ENCODE results near the gene CDHR3.

CDHR3 gene

GRCh38 chr7:106010331-106010730, 47.3 kb downstream of the CDHR3 start:
- H3K4me3 ChIP-seq (ENCODE audit: low read depth, low read length) = no peak overlapping the region
- in situ Hi-C loops (cut with HindIII; ENCODE audit: low sequenced_read_pairs) = loop anchor here (25.0 kb wide), 1 partner anchor 248 kb away; no protein-coding TSS in a partner anchor
- no peak for DNase-seq (ENCODE audit: low read depth)
- TF ChIP-seq, protein P1, sequence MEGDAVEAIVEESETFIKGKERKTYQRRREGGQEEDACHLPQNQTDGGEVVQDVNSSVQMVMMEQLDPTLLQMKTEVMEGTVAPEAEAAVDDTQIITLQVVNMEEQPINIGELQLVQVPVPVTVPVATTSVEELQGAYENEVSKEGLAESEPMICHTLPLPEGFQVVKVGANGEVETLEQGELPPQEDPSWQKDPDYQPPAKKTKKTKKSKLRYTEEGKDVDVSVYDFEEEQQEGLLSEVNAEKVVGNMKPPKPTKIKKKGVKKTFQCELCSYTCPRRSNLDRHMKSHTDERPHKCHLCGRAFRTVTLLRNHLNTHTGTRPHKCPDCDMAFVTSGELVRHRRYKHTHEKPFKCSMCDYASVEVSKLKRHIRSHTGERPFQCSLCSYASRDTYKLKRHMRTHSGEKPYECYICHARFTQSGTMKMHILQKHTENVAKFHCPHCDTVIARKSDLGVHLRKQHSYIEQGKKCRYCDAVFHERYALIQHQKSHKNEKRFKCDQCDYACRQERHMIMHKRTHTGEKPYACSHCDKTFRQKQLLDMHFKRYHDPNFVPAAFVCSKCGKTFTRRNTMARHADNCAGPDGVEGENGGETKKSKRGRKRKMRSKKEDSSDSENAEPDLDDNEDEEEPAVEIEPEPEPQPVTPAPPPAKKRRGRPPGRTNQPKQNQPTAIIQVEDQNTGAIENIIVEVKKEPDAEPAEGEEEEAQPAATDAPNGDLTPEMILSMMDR (IDR thresholded peaks at IDR 0.05; ENCODE audit: low read depth, low read length, missing control alignments) = no peak

DNA sequence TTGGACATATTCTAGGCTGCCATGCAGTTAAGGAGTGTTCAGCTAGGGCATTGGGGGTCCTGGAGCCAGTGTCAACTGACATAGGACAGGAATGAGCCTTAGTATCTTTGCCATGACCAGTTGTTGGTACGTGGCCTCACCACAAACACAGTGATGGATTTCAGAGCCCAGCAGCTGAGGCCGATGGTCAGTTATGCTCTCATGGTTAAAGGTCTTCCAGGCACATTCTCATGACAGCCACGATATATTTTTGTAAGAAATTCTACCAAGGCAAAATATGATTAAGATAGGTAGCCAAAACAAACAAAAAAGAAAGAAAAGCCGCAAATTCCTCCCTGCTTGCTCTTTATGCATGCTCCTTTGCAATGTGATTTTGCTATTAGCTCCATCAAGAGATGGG, 47.8 kb downstream of the CDHR3 start:
- no peak overlapping the region for H3K4me3 ChIP-seq (ENCODE audit: low read depth, low read length)
- TF ChIP-seq, protein P1 (IDR thresholded peaks at IDR 0.05; ENCODE audit: low read depth, low read length, missing control alignments) = no peak
- in situ Hi-C loops (cut with HindIII; ENCODE audit: low sequenced_read_pairs) = loop anchor here (25.0 kb wide), 1 partner anchor 249 kb away; no protein-coding TSS in a partner anchor
- peak; percentile 19 for DNase-seq (ENCODE audit: low read depth)

- TF ChIP-seq, protein P1 (IDR thresholded peaks at IDR 0.05; ENCODE audit: low read depth, low read length, missing control alignments) = no peak
- no peak for DNase-seq (ENCODE audit: low read depth)
- in situ Hi-C loops (cut with HindIII; ENCODE audit: low sequenced_read_pairs) = loop anchor here (25.0 kb wide), 1 partner anchor 250 kb away; no protein-coding TSS in a partner anchor
- H3K4me3 ChIP-seq (ENCODE audit: low read depth, low read length) = no peak overlapping the region
These were observed 49.1 kb downstream of the CDHR3 start for GRCh38 chr7:106012184-106012583.

DNA sequence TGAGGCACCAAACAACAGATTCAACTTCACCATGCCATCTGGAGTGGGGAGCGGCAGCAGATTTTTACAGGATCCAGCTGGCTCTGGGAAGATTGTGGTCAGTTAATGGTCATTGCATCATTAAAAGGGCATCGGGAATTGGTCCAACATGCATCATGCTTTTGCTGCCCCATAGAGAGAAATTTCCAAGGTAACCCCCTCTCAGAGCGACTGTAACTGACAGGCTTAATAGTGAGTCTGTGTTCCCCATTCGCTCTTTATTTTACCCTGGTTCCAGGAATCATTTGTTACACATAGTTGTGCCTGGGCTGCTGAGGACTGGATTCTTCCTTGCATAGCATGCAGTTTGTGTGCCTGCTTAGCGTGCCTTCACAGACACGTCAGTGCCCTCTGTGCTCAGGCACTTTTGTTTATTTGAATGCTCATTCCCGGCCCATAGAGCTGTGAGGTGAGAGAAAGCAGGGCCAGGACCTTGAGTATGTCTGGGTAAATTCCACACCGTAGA, 49.9 kb downstream of the CDHR3 start:
- peak; percentile 77 for DNase-seq (ENCODE audit: low read depth)
- in situ Hi-C loops (cut with HindIII; ENCODE audit: low sequenced_read_pairs) = loop anchor here (25.0 kb wide), 1 partner anchor 251 kb away; no protein-coding TSS in a partner anchor
- no peak overlapping the region for H3K4me3 ChIP-seq (ENCODE audit: low read depth, low read length)
- TF ChIP-seq, protein P1 (IDR thresholded peaks at IDR 0.05; ENCODE audit: low read depth, low read length, missing control alignments) = no peak

- DNase-seq (ENCODE audit: low read depth) = no peak
- TF ChIP-seq, protein P1 (IDR thresholded peaks at IDR 0.05; ENCODE audit: low read depth, low read length, missing control alignments) = no peak
- in situ Hi-C loops (cut with HindIII; ENCODE audit: low sequenced_read_pairs) = loop anchor here (25.0 kb wide), 1 partner anchor 253 kb away; no protein-coding TSS in a partner anchor
- H3K4me3 ChIP-seq (ENCODE audit: low read depth, low read length) = no peak overlapping the region
These were observed 52.5 kb downstream of the CDHR3 start for GRCh38 chr7:106015381-106016218.

DNA sequence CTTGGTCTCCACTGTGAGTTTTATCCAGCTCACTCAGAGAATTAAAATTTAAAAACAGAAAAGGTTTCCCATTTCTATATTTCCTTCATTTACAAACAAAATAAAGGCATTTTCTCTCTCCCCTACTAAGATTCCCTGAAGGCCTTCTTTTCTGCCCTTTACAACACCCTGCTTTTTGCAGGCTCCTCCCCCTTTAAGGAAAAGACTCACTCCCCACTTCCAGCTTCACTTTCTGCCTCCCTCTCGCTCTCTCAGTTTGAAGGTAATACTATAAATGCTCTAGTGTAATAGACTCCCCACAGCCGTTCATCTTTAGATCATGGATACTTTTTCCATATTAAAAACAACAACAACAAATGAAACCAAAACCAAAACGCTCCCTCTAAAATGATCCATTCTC, 53.3 kb downstream of the CDHR3 start:
- no peak for DNase-seq (ENCODE audit: low read depth)
- in situ Hi-C loops (cut with HindIII; ENCODE audit: low sequenced_read_pairs) = loop anchor here (25.0 kb wide), 1 partner anchor 254 kb away; no protein-coding TSS in a partner anchor
- TF ChIP-seq, protein P1 (IDR thresholded peaks at IDR 0.05; ENCODE audit: low read depth, low read length, missing control alignments) = no peak
- no peak overlapping the region for H3K4me3 ChIP-seq (ENCODE audit: low read depth, low read length)

Data from astrocyte of the cerebellum (primary cell).